Measurements from ENCODE around the gene BMPER.

- TF ChIP-seq, protein P1, sequence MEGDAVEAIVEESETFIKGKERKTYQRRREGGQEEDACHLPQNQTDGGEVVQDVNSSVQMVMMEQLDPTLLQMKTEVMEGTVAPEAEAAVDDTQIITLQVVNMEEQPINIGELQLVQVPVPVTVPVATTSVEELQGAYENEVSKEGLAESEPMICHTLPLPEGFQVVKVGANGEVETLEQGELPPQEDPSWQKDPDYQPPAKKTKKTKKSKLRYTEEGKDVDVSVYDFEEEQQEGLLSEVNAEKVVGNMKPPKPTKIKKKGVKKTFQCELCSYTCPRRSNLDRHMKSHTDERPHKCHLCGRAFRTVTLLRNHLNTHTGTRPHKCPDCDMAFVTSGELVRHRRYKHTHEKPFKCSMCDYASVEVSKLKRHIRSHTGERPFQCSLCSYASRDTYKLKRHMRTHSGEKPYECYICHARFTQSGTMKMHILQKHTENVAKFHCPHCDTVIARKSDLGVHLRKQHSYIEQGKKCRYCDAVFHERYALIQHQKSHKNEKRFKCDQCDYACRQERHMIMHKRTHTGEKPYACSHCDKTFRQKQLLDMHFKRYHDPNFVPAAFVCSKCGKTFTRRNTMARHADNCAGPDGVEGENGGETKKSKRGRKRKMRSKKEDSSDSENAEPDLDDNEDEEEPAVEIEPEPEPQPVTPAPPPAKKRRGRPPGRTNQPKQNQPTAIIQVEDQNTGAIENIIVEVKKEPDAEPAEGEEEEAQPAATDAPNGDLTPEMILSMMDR (IDR thresholded peaks at IDR 0.05), result no peak
- TF ChIP-seq EP300 (IDR thresholded peaks at IDR 0.05) (no peak), POLR2A (IDR thresholded peaks at IDR 0.05) (no peak)
Measured at GRCh38 chr7:33893377-33893776, 12.0 kb upstream of the BMPER start.

Data from tibial nerve (tissue), 4 donors.